ENCODE measurements around the gene C3orf33.

C3orf33 gene

GRCh38 chr3:155742349-155742965 is 63.6 kb downstream of the C3orf33 start:
- H3K36me3 ChIP-seq (ENCODE audit: control insufficient read depth, insufficient read depth, low read length): no peaks in the 10 kb centered on the region
- H3K27ac ChIP-seq (ENCODE audit: insufficient read depth, low read depth, low read length, poor library complexity, severe bottlenecking): no peak overlapping the region
- H3K4me3 ChIP-seq (ENCODE audit: insufficient read depth, low read depth, low read length): peak overlapping the region; percentile 8
- H3K4me1 ChIP-seq (ENCODE audit: control insufficient read depth, insufficient read depth, low read length): peaks cover 56% of the 10 kb centered on the region
- H3K9me3 ChIP-seq (ENCODE audit: control insufficient read depth, low read length): no peaks in the 10 kb centered on the region
- 90 to 94% methylated on average over 4 of the region's 5 CpGs for WGBS, 2 experiments
- H3K27me3 ChIP-seq (ENCODE audit: control insufficient read depth, insufficient read depth, low read length, poor library complexity, severe bottlenecking): no peaks in the 10 kb centered on the region

- peak overlapping the region; percentile 78 for H3K27ac ChIP-seq (ENCODE audit: insufficient read depth, low read depth, low read length, poor library complexity, severe bottlenecking)
- H3K9me3 ChIP-seq (ENCODE audit: control insufficient read depth, low read length): no peaks in the 10 kb centered on the region
- H3K36me3 ChIP-seq (ENCODE audit: control insufficient read depth, insufficient read depth, low read length): no peaks in the 10 kb centered on the region
- no peaks in the 10 kb centered on the region for H3K27me3 ChIP-seq (ENCODE audit: control insufficient read depth, insufficient read depth, low read length, poor library complexity, severe bottlenecking)
- peaks cover 47% of the 10 kb centered on the region for H3K4me1 ChIP-seq (ENCODE audit: control insufficient read depth, insufficient read depth, low read length)
- H3K4me3 ChIP-seq (ENCODE audit: insufficient read depth, low read depth, low read length): no peak overlapping the region
These were observed 64.5 kb downstream of the C3orf33 start for GRCh38 chr3:155741603-155742002.

- Histone ChIP-seq H3K27ac (ENCODE audit: insufficient read depth, low read depth, low read length, poor library complexity, severe bottlenecking) (peak overlapping the region; percentile 78), H3K4me1 (ENCODE audit: control insufficient read depth, insufficient read depth, low read length) (peaks cover 43% of the 10 kb centered on the region), H3K27me3 (ENCODE audit: control insufficient read depth, insufficient read depth, low read length, poor library complexity, severe bottlenecking) (no peaks in the 10 kb centered on the region), H3K36me3 (ENCODE audit: control insufficient read depth, insufficient read depth, low read length) (no peaks in the 10 kb centered on the region), H3K4me3 (ENCODE audit: insufficient read depth, low read depth, low read length) (no peak overlapping the region), H3K9me3 (ENCODE audit: control insufficient read depth, low read length) (no peaks in the 10 kb centered on the region)
- 55 to 67% methylated on average over 3 of the region's 3 CpGs for WGBS, 2 experiments
These were observed 65.0 kb downstream of the C3orf33 start for GRCh38 chr3:155741101-155741500.

DNA sequence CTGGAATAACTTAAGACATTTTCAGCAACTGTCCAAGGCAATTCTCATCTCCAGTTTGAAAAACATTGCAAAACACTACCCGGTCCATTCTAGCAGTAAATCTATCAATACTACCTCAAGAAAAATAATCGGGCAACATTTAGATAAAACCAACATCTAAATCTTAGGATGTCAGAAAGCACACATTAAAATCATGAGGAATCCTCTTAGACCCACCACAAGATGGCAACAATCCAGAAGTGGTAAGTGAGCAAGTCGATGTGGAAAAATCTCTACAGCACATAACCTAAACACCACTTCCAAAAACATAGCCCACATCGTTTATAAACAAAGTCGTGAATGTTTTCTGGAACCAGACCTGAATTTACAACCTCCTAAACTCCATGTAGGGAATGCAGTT is 66.9 kb downstream of the C3orf33 start:
- Histone ChIP-seq H3K27ac (ENCODE audit: insufficient read depth, low read depth, low read length, poor library complexity, severe bottlenecking) (no peak overlapping the region), H3K36me3 (ENCODE audit: control insufficient read depth, insufficient read depth, low read length) (no peaks in the 10 kb centered on the region), H3K4me3 (ENCODE audit: insufficient read depth, low read depth, low read length) (no peak overlapping the region), H3K4me1 (ENCODE audit: control insufficient read depth, insufficient read depth, low read length) (peaks cover 36% of the 10 kb centered on the region), H3K27me3 (ENCODE audit: control insufficient read depth, insufficient read depth, low read length, poor library complexity, severe bottlenecking) (no peaks in the 10 kb centered on the region), H3K9me3 (ENCODE audit: control insufficient read depth, low read length) (no peaks in the 10 kb centered on the region)
- WGBS, 2 experiments: 83 to 84% methylated on average over 5 of the region's 5 CpGs

DNA sequence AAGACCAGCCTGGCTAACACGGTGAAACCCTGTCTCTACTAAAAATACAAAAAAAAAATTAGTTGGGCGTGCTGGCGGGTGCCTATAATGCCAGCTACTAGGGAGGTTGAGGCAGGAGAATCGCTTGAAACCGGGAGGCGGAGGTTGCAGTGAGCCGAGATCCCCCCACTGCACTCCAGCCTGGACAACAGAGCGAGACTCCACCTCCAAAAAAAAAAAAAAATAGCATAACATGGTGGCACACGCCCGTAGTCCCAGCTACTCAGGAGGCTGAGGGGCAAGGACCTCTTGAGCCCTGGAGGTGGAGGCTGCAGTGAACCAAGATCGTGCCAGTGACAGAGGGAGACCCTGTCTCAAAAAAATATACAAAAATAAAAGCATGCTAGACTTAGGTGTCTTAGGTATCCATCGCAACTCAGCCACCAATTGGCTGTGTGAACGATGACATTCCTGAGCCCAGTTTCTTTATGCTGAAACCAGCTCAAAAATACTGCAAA is 67.5 kb downstream of the C3orf33 start:
- H3K4me3 ChIP-seq (ENCODE audit: insufficient read depth, low read depth, low read length): no peak overlapping the region

DNA sequence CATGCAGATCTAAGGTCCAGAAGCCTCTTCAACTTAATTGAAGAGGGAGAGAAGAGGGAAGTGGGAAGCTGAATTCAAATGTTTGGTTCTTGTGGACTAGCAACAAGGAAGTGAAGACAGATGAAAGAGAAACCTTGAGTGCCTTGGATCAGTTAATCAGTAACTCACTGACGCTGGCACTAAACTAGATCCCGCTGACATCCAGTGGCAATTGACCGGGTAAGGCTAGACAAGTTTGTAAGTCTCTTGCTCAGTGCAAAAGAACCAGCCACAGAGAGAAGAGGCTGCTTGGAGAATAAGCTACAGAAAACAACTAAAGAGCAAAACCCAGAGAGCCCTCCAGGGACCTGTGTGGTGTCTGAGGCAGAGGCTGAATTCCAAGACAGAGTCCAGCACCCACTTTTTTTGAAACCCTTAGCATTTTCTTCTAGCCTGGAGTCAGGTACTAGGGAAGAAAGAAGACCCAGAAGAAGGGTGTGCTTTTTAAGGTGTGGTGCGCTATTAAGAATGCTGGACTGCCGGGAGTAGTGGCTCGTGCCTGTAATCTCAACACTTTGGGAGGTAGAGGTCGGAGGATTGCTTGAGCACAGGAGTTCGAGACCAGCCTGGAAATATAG is 68.1 kb downstream of the C3orf33 start:
- Histone ChIP-seq H3K4me1 (ENCODE audit: control insufficient read depth, insufficient read depth, low read length) (peaks cover 31% of the 10 kb centered on the region), H3K27ac (ENCODE audit: insufficient read depth, low read depth, low read length, poor library complexity, severe bottlenecking) (peak overlapping the region; percentile 66), H3K9me3 (ENCODE audit: control insufficient read depth, low read length) (no peaks in the 10 kb centered on the region), H3K27me3 (ENCODE audit: control insufficient read depth, insufficient read depth, low read length, poor library complexity, severe bottlenecking) (no peaks in the 10 kb centered on the region), H3K36me3 (ENCODE audit: control insufficient read depth, insufficient read depth, low read length) (no peaks in the 10 kb centered on the region), H3K4me3 (ENCODE audit: insufficient read depth, low read depth, low read length) (no peak overlapping the region)
- 79 to 81% methylated on average over 8 of the region's 8 CpGs for WGBS, 2 experiments

More for the DNA sequence above, 67.5 kb downstream of the C3orf33 start:
- WGBS, 2 experiments: 91 to 92% methylated on average over 13 of the region's 13 CpGs
- Histone ChIP-seq H3K27ac (ENCODE audit: insufficient read depth, low read depth, low read length, poor library complexity, severe bottlenecking) (no peak overlapping the region), H3K36me3 (ENCODE audit: control insufficient read depth, insufficient read depth, low read length) (no peaks in the 10 kb centered on the region), H3K9me3 (ENCODE audit: control insufficient read depth, low read length) (no peaks in the 10 kb centered on the region), H3K27me3 (ENCODE audit: control insufficient read depth, insufficient read depth, low read length, poor library complexity, severe bottlenecking) (no peaks in the 10 kb centered on the region), H3K4me1 (ENCODE audit: control insufficient read depth, insufficient read depth, low read length) (peaks cover 36% of the 10 kb centered on the region)

DNA sequence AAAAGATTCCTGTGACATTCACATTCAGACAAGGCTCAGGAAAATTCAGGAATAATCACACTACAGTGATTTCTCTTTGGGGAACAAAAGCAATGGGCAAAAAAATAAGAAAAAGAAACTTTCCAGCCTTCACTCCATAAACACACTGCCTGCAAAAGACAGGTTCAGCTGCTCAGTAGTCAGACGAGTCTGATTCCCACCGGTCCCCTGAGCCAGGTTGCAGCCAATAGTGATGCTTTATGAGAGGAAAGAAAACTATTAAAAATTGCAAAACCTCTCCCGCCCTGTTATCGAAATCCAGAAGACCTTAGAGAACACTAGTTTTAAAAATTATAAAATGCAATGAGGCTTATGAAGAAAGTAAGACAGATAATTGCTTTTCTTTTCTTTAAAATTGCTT is 69.7 kb downstream of the C3orf33 start:
- Histone ChIP-seq H3K27me3 (ENCODE audit: control insufficient read depth, insufficient read depth, low read length, poor library complexity, severe bottlenecking) (no peaks in the 10 kb centered on the region), H3K27ac (ENCODE audit: insufficient read depth, low read depth, low read length, poor library complexity, severe bottlenecking) (no peak overlapping the region), H3K4me1 (ENCODE audit: control insufficient read depth, insufficient read depth, low read length) (peaks cover 25% of the 10 kb centered on the region), H3K9me3 (ENCODE audit: control insufficient read depth, low read length) (no peaks in the 10 kb centered on the region), H3K36me3 (ENCODE audit: control insufficient read depth, insufficient read depth, low read length) (no peaks in the 10 kb centered on the region), H3K4me3 (ENCODE audit: insufficient read depth, low read depth, low read length) (no peak overlapping the region)
- 88 to 97% methylated on average over 3 to 4 of the region's 4 CpGs for WGBS, 2 experiments

DNA sequence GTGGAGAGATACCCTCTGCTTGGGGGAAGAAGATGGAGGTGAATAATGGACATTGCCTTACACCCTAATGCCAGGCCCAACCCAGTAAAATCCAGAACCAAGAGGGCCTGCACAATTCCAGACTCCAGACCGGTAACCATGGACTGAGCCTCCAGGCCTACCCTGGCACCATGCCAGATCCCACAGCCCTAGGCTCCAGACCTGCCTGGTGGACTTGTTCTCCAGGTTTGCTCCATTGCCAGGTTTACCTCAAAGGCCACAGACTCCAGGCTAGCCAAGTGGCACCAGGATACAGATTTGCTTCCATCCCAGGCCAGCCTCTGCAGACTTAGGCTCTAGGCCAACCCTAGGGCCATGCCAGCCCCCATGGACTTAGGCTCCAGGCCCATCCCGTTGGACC is 75.2 kb downstream of the C3orf33 start:
- no peaks in the 10 kb centered on the region for H3K9me3 ChIP-seq (ENCODE audit: control insufficient read depth, low read length)
- no peaks in the 10 kb centered on the region for H3K27me3 ChIP-seq (ENCODE audit: control insufficient read depth, insufficient read depth, low read length, poor library complexity, severe bottlenecking)
- H3K4me3 ChIP-seq (ENCODE audit: insufficient read depth, low read depth, low read length): no peak overlapping the region
- H3K4me1 ChIP-seq (ENCODE audit: control insufficient read depth, insufficient read depth, low read length): no peaks in the 10 kb centered on the region
- WGBS, 2 experiments: 92 to 93% methylated on average over 2 of the region's 2 CpGs
- H3K27ac ChIP-seq (ENCODE audit: insufficient read depth, low read depth, low read length, poor library complexity, severe bottlenecking): no peak overlapping the region
- no peaks in the 10 kb centered on the region for H3K36me3 ChIP-seq (ENCODE audit: control insufficient read depth, insufficient read depth, low read length)

GRCh38 chr3:155727836-155728235 is 78.2 kb downstream of the C3orf33 start:
- Histone ChIP-seq H3K27ac (ENCODE audit: insufficient read depth, low read depth, low read length, poor library complexity, severe bottlenecking) (no peak overlapping the region), H3K9me3 (ENCODE audit: control insufficient read depth, low read length) (no peaks in the 10 kb centered on the region), H3K4me3 (ENCODE audit: insufficient read depth, low read depth, low read length) (no peak overlapping the region), H3K4me1 (ENCODE audit: control insufficient read depth, insufficient read depth, low read length) (no peaks in the 10 kb centered on the region), H3K27me3 (ENCODE audit: control insufficient read depth, insufficient read depth, low read length, poor library complexity, severe bottlenecking) (no peaks in the 10 kb centered on the region), H3K36me3 (ENCODE audit: control insufficient read depth, insufficient read depth, low read length) (no peaks in the 10 kb centered on the region)
- WGBS, 2 experiments: 94% methylated on average over 3 of the region's 3 CpGs

DNA sequence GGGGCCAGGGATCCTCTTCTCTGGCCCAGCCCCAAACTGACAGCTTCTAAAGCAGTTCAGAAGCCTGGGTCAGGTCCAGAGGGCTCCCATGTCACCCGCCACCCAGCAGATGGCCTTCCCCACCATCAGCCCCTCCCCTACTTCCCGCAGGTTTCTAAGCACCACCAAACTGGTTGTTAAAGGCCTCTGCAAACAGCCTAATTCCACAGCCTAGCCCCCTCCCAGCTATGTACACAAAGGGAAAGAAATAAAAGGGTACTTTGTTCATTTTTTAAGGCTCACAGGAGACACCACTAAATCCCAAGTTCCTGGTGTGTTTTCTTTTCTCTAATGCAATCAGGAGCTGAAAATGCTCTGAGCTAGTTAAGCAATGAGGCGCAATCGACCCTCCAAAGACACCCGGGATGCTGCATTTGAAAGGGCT is 91.8 kb downstream of the C3orf33 start:
- Histone ChIP-seq H3K27me3 (ENCODE audit: control insufficient read depth, insufficient read depth, low read length, poor library complexity, severe bottlenecking) (no peaks in the 10 kb centered on the region), H3K4me1 (ENCODE audit: control insufficient read depth, insufficient read depth, low read length) (peaks cover 15% of the 10 kb centered on the region), H3K9me3 (ENCODE audit: control insufficient read depth, low read length) (no peaks in the 10 kb centered on the region), H3K4me3 (ENCODE audit: insufficient read depth, low read depth, low read length) (no peak overlapping the region), H3K27ac (ENCODE audit: insufficient read depth, low read depth, low read length, poor library complexity, severe bottlenecking) (peak overlapping the region; percentile 50), H3K36me3 (ENCODE audit: control insufficient read depth, insufficient read depth, low read length) (no peaks in the 10 kb centered on the region)
- WGBS, 2 experiments: 14% methylated on average over 5 of the region's 5 CpGs

All from ectodermal cell (in vitro differentiated cells).